Measurements from ENCODE around the gene CYB561A3. TPM values are rescaled to one million over a fixed set of nuclear protein-coding genes. Genes with fewer than 3 reads are reported as not detected.

The CYB561A3 gene
- total and polyA plus RNA-seq, 4 donors, result 12.5 to 27.3 (median 17.7) TPM

DNA sequence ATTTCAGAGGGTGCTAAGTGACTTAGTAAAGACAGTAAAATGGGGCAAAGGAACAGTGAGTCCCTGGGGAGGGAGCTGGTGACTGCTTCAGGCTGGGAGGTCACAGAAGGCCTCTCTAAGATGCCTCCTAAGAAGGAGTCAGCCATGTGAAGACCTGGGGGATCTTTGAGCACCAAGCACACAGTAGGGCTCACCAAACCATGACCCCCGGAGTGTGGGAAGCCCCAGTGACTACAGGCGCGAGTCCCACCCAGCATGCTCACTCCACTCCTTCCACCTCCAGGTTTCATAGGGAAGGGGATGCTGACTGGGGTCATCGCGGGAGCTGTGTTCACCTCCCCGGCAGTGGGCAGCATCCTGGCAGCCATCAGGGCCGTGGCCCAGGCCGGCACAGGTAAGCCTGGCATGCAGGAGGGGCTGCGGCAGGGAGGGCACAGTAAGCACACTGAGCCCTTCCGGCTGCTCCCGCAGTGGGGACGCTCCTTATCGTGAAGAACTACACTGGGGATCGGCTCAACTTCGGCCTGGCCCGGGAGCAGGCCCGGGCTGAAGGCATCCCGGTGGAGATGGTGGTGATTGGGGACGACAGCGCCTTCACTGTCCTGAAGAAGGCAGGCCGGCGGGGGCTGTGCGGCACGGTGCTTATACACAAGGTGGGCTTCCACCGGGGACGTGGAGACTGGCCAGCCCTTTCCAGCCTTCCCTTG is 22.7 kb downstream of the CYB561A3 start:
- no peak for DNase-seq (ENCODE audit: low read depth in 4 of 6, low spot score in 6 of 6)
- H3K27me3 ChIP-seq (ENCODE audit: control insufficient read depth, insufficient read depth, low read length), result no peaks in the 10 kb centered on the region
- H3K27ac ChIP-seq (ENCODE audit: low read depth, low read length), result no peak overlapping the region
- no peaks in the 10 kb centered on the region for H3K9me3 ChIP-seq (ENCODE audit: control insufficient read depth, insufficient read depth, low read length)
- peaks cover 14% of the 10 kb centered on the region for H3K4me1 ChIP-seq (ENCODE audit: control insufficient read depth, insufficient read depth, low read length)
- H3K36me3 ChIP-seq (ENCODE audit: control insufficient read depth, insufficient read depth, low read length), result peaks cover 38% of the 10 kb centered on the region
- 95% methylated on average over 23 of the region's 26 CpGs for WGBS (ENCODE audit: insufficient coverage)
- H3K4me3 ChIP-seq (ENCODE audit: low read depth, low read length), result no peak overlapping the region

DNA sequence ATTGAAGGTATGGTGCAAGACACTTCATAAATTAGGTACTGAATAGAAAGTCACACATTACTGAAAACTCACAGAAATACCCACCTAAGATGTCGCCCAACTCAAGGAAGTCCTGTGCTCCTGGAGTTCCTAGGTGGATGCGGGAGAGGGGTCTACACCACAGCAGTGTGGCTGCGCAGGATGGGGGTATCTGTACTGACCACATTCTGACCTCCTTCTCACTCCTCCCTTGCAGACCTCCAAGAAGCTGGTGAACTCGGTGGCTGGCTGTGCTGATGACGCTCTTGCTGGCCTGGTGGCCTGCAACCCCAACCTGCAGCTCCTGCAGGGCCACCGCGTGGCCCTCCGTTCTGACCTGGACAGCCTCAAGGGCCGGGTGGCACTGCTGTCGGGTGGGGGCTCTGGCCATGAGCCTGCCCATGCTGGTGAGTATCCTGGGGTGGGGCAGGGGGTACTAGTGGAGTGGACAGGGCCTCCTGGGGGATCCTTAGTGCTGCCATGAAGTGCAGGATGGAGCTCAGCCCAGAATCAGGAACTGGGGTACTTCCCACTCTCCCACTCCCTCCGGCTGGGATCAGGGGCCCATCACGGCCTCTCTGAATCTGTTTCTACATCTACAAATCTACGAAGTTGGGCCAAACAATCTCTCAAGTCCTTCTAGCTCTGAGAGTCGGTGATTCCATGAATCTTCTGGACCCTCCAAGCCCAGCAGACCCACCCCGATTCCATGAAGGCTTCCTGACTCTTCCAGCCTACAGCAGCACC is 23.8 kb downstream of the CYB561A3 start:
- no peak overlapping the region for H3K27ac ChIP-seq (ENCODE audit: low read depth, low read length)
- H3K36me3 ChIP-seq (ENCODE audit: control insufficient read depth, insufficient read depth, low read length), result peaks cover 29% of the 10 kb centered on the region
- no peak overlapping the region for H3K4me3 ChIP-seq (ENCODE audit: low read depth, low read length)
- 92% methylated on average over 15 of the region's 15 CpGs for WGBS (ENCODE audit: insufficient coverage)
- no peaks in the 10 kb centered on the region for H3K27me3 ChIP-seq (ENCODE audit: control insufficient read depth, insufficient read depth, low read length)
- peaks cover 21% of the 10 kb centered on the region for H3K4me1 ChIP-seq (ENCODE audit: control insufficient read depth, insufficient read depth, low read length)
- no peak for DNase-seq (ENCODE audit: low read depth in 4 of 6, low spot score in 6 of 6)
- no peaks in the 10 kb centered on the region for H3K9me3 ChIP-seq (ENCODE audit: control insufficient read depth, insufficient read depth, low read length)

DNA sequence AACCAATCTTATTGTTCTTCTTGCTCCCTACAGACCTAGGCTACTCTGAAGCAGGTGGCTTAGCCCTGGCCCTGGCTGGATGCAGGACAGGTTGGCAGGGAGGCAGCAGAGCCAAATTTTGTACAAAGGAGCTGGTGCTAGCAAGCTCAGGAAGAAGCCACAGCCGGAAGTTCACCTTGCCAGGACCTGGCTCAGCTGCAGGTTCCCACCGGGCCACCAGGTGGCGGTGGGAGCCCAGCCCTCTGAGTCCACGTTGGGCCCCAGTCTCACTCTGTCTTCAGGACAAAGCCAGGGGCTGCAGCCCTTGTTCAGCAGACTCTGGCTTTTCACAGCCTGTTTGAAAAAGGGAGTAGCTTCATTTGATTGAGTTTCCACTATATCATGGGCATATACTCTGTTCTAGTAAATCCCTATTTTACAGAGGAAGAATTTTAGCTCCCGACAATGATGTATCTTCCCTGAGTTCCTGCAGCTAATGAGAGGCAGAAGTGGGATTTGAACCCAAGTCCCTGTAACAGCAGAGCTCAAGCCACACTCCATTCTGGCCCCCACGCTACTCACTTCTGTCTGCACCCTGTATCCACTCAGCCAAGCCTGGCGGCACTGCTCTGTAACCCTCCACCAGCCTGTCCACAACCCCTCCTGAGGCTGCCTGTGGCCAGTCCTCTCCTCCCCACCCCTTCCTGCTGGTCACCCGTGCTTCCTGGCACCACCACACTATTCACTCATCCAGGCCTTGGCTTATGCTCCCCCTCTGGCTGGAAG is 25.3 kb downstream of the CYB561A3 start:
- H3K27me3 ChIP-seq (ENCODE audit: control insufficient read depth, insufficient read depth, low read length), result no peaks in the 10 kb centered on the region
- DNase-seq (ENCODE audit: low read depth in 4 of 6, low spot score in 6 of 6), result peak; percentile 50 to 94 (median 61)
- H3K4me1 ChIP-seq (ENCODE audit: control insufficient read depth, insufficient read depth, low read length), result peaks cover 24% of the 10 kb centered on the region
- 24% methylated on average over 7 of the region's 8 CpGs for WGBS (ENCODE audit: insufficient coverage)
- H3K27ac ChIP-seq (ENCODE audit: low read depth, low read length), result no peak overlapping the region
- no peaks in the 10 kb centered on the region for H3K9me3 ChIP-seq (ENCODE audit: control insufficient read depth, insufficient read depth, low read length)
- H3K4me3 ChIP-seq (ENCODE audit: low read depth, low read length), result no peak overlapping the region
- H3K36me3 ChIP-seq (ENCODE audit: control insufficient read depth, insufficient read depth, low read length), result peaks cover 18% of the 10 kb centered on the region

DNA sequence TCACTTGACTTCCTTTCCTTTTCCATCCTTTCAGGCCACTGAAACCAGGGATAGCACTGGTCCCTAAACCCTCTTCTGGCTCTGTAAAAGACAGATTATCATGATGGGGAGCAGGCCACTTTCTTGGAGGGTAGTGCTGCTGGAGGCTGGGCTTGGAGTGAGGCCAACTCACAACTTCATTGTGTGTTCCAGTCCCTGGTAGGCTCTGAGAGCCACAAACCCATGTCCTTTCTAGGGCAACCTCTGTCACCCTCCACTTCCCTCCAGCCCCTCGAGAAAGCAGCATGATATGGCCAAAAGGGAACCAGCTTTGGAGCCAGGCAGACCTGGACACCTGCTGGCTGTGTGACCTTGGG is 26.3 kb downstream of the CYB561A3 start:
- no CpG with 5 or more reads among the region's 1 CpG for WGBS (ENCODE audit: insufficient coverage)
- no peak overlapping the region for H3K4me3 ChIP-seq (ENCODE audit: low read depth, low read length)
- H3K27ac ChIP-seq (ENCODE audit: low read depth, low read length), result no peak overlapping the region
- no peak for DNase-seq (ENCODE audit: low read depth in 4 of 6, low spot score in 6 of 6)
- peaks cover 14% of the 10 kb centered on the region for H3K36me3 ChIP-seq (ENCODE audit: control insufficient read depth, insufficient read depth, low read length)
- peaks cover 29% of the 10 kb centered on the region for H3K4me1 ChIP-seq (ENCODE audit: control insufficient read depth, insufficient read depth, low read length)
- no peaks in the 10 kb centered on the region for H3K9me3 ChIP-seq (ENCODE audit: control insufficient read depth, insufficient read depth, low read length)
- no peaks in the 10 kb centered on the region for H3K27me3 ChIP-seq (ENCODE audit: control insufficient read depth, insufficient read depth, low read length)

DNA sequence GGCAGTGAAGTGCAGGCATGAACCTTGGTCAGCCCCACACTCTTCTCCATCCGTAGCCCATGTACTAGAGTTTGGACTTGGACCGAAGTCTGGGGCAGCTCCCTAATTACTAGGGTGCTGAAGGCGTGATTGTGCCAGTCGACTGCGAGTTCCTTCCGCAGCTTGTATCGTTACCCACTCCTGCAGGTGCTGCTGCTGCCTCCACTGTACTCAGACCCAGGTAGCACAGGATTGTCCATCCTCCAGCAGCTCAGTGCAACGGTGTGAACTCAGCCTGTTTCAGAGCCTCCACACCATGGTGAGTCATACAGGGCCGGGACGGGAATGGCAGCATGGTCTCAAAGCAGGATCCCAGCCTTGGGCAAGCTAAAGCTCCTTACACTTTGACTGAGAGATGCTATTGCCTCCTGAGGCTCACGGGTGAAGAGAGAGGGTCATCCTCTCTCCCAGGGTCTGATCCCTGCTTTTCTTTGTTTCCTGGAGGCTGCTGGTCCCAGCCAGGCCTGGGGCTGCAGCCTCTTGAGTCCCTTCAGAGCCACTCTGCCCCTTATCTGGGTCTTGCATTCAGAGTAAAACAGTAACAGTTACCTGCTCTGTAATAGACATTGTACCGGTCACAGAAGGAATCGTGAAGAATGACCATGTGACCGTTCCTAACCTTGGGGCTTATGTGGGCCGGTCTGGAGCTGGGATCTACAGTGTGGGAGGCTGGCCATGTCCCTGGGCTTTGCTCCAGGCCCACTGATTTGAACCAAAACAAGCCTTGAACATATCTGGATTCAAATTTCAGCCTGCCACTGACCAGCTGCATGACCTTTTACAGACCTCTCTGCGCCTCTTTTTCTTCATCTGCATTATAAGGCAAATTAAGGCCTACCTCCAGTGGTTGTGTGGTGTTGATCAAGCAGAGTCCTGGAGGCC is 27.0 kb downstream of the CYB561A3 start:
- Histone ChIP-seq H3K27me3 (ENCODE audit: control insufficient read depth, insufficient read depth, low read length) (no peaks in the 10 kb centered on the region), H3K4me3 (ENCODE audit: low read depth, low read length) (no peak overlapping the region), H3K9me3 (ENCODE audit: control insufficient read depth, insufficient read depth, low read length) (no peaks in the 10 kb centered on the region), H3K36me3 (ENCODE audit: control insufficient read depth, insufficient read depth, low read length) (peaks cover 14% of the 10 kb centered on the region), H3K27ac (ENCODE audit: low read depth, low read length) (no peak overlapping the region), H3K4me1 (ENCODE audit: control insufficient read depth, insufficient read depth, low read length) (peaks cover 29% of the 10 kb centered on the region)
- no peak for DNase-seq (ENCODE audit: low read depth in 4 of 6, low spot score in 6 of 6)
- WGBS (ENCODE audit: insufficient coverage), result 94% methylated on average over 15 of the region's 16 CpGs

DNA sequence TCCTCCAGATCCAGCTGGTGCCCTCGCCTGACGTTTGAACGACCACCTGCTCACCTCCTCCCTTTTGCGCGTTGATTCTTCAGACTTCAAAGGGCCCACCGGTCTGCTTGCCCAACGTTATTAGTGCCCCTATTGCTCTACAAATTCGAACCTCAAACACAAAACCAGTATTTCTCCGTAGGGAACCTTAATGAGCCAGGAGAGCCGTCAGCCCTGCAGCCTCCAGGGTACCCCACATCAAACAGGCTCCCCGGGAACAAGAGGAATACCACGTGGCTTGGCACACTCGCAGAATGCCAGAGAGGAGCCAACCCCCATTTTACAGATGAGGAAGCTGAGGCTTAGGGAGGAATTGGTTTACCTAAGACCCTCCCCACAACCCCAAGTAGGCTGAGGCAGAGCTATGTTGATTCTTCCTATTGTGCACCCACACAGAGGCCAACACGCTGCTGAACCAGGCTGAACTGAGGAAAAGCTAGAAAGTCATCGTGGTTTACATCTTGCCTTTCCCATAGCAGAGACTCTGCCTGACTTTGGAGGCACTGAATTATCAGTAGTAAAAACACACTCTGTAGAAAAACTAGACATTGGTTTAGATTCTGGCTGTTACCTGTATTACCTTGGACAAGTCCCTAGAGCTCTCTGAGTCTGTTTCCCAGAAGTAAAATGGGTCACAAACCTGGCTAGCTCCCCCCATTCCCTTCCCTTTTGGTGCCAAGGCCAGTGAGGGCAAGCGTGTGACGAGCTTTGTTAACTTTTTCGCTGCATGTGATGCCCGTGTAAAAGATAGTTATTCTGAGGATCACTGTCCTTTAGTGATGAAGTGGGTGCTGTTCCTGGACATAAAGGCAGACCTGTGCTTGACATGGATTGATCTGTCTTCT is 27.9 kb downstream of the CYB561A3 start:
- 7% methylated on average over 11 of the region's 19 CpGs for WGBS (ENCODE audit: insufficient coverage)
- no peaks in the 10 kb centered on the region for H3K27me3 ChIP-seq (ENCODE audit: control insufficient read depth, insufficient read depth, low read length)
- H3K4me1 ChIP-seq (ENCODE audit: control insufficient read depth, insufficient read depth, low read length), result peaks cover 29% of the 10 kb centered on the region
- peaks cover 11% of the 10 kb centered on the region for H3K36me3 ChIP-seq (ENCODE audit: control insufficient read depth, insufficient read depth, low read length)
- H3K9me3 ChIP-seq (ENCODE audit: control insufficient read depth, insufficient read depth, low read length), result no peaks in the 10 kb centered on the region
- peak overlapping the region; percentile 90 for H3K4me3 ChIP-seq (ENCODE audit: low read depth, low read length)
- no peak for DNase-seq (ENCODE audit: low read depth in 4 of 6, low spot score in 6 of 6)
- peak overlapping the region; percentile 92 for H3K27ac ChIP-seq (ENCODE audit: low read depth, low read length)

DNA sequence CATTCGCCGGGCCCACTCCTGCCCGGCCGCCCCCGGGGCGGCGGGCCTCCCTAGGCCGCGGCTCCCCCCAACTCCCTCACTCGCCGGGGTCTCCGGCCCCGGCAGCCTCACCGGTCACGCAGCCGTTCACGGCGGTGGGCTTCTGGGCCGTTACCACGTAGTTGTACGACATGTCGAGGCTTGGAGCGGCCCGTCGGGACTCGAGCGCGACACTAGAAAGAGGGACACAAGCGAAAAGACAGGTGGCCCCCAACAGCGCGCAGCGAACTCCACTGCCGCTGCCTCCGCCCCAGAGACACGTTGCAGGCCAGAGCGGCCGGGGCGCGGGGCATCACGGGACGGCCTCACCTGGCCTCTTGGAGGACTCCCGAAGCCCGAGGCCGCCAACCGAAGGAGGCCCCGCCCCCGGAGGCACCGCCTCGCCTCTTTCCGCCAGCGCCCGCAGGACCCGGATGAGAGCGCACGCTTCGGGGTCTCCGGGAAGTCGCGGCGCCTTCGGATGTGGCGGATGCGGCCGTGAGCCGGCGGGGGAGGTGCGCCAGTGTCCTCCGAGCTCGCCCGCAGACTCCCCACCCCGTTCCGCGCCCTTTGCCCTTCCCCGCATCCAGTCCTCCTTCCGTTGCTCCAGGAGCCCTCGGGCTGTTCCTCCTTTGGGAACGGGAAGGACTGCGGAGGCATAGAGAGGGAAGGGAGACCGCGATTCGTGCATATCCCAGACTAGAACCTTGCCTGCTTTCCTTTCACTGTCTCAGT is 28.7 kb downstream of the CYB561A3 start, which contains the start of the genes DDB1 and TKFC:
TSS of gene DDB1 (minus strand) at position 309 of the 753 bp plus-strand sequence. CDS start at position 172, 137 bp downstream.
TSS of gene TKFC (plus strand) at position 432 of the 753 bp plus-strand sequence. CDS start 1,501 bp downstream, outside the sequence.
- Histone ChIP-seq H3K4me1 (ENCODE audit: control insufficient read depth, insufficient read depth, low read length) (peaks cover 29% of the 10 kb centered on the region), H3K27ac (ENCODE audit: low read depth, low read length) (peak within 1 kb of the TSS; percentile 92), H3K36me3 (ENCODE audit: control insufficient read depth, insufficient read depth, low read length) (peaks cover 13% of the 10 kb centered on the region), H3K9me3 (ENCODE audit: control insufficient read depth, insufficient read depth, low read length) (no peaks in the 10 kb centered on the region), H3K4me3 (ENCODE audit: low read depth, low read length) (peak within 1 kb of the TSS; percentile 90), H3K27me3 (ENCODE audit: control insufficient read depth, insufficient read depth, low read length) (no peaks in the 10 kb centered on the region)
- 0% methylated on average over 80 of the region's 81 CpGs for WGBS (ENCODE audit: insufficient coverage)
- DNase-seq (ENCODE audit: low read depth in 4 of 6, low spot score in 6 of 6), result peak; percentile 72 to 98 (median 92)

DNA sequence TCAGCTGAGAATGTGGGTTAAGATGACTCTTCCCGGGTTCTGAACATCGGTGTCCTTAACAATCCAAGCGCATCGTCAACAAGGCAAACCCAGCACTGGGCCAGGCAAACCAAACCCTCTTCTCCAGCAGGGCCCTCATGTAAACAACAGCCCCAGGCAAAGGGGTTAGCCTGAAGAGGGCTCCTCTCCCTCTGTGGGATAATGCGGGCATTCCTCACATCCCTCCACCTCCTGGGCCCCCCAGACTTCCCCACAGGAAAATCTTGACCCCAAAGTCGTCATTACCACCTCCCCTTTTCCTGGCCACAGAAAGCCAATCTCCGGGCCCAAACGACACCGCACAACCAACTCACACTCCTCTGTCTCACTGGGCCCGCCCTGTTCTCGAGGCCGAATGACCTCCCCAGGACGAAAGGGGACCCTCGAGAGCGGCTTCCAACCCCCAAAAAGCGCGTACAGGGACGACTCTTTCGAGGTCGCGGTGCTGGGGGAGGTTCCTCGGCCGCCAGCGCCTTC is 29.3 kb downstream of the CYB561A3 start:
- DNase-seq (ENCODE audit: low read depth in 4 of 6, low spot score in 6 of 6), result no peak
- 2% methylated on average over 24 of the region's 24 CpGs for WGBS (ENCODE audit: insufficient coverage)

More for the DNA sequence above, 29.3 kb downstream of the CYB561A3 start:
- Histone ChIP-seq H3K9me3 (ENCODE audit: control insufficient read depth, insufficient read depth, low read length) (no peaks in the 10 kb centered on the region), H3K4me1 (ENCODE audit: control insufficient read depth, insufficient read depth, low read length) (peaks cover 29% of the 10 kb centered on the region), H3K27ac (ENCODE audit: low read depth, low read length) (peak overlapping the region; percentile 92), H3K4me3 (ENCODE audit: low read depth, low read length) (peak overlapping the region; percentile 90), H3K27me3 (ENCODE audit: control insufficient read depth, insufficient read depth, low read length) (no peaks in the 10 kb centered on the region), H3K36me3 (ENCODE audit: control insufficient read depth, insufficient read depth, low read length) (peaks cover 10% of the 10 kb centered on the region)

Data from spinal cord (tissue), 10 donors.